Heart left ventricle (tissue), 13 donors: ENCODE results near the gene PCNX3.

Source experiments
- POLR2A ChIP-seq, 2 donors: fragments of 450-650 bp; IDR thresholded peaks; one replicate each; pipeline ENCODE4 v1.6.1; 2017; ENCODE audit warnings: antibody characterized with exemption in 2 of 2, mild to moderate bottlenecking in 2 of 2, moderate library complexity in 2 of 2
- TF ChIP-seq, protein P1 (sequence below), 12 donors: fragments of 200-600 bp; sonication (generic) in 4 of 12; IDR thresholded peaks; one replicate each; pipeline versions ENCODE4 v1.5.0 to v1.8.0; 2018 to 2022; ENCODE audit warnings: antibody characterized with exemption in 12 of 12, mild to moderate bottlenecking in 5 of 12
- donor health status: ischemic (EF 13 %, LVEDD 7.1; RV severe dilation, severe dysfunction).
- donor health status: DM: no; HTN: yes; CAD: no.
- donor health status: DM: no; HTN: no; CAD: no.
- donor health status: ischemic (EF 25% LVEDD 6.9; RV normal size, moderate dysfunction).
- donor health status: ischemic (EF 25% LVEDD 5.7; RV mildly dilated, moderate dysfunction).
- donor health status: ischemic (EF 35%, LVEDD 5.7; RV mildly dilated, moderate dysfunction).
- donor health status: nonischemic (EF 11% LVEDD 7.7; RV severe dilation, severe dysfunction).
- donor health status: DM: yes; HTN: yes; CAD: no.
- donor health status: PGD.
- donor health status: ischemic (EF 29% LVEDD 5.4; RV normal size, mild dysfunction).
- donor health status: nonischemic (EF 23%, LVEDD 6.1; RV moderate dilation, normal function).

DNA sequence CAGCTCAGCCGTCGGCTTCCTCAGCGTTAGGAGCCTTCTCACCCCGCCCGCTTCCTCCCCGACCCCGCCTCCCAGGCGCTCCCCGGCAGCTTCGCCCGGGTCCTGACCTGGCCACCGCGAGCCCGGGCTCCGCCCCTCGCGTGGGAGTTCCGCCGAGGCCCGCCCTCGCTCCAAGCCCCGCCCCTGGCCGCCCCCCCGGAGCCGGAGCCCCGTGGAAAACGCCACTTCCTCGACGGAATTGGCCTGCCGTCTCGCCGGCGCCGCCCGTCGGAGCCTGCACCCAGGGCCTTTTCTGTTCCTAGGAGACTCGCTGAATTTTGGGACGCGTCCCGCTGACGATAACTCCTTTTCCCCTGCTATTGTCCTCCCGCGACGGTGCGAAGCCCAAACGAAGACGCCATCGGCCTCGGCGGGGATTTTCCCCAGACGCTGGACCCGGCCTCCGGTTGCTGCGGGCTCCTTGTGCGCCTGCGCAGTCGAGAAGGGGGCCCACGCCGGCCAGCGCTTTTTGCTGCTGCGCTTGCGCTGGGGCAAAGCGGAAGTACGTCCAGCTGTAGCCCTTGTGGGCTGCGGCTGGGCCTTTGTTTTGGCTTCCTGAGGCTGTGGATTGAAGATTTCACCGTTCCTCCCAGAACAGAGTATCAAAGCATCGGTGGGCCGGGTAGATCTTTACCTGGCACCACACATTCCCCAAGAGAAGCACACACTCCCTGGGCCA is 37.1 kb downstream of the PCNX3 start:
- TF ChIP-seq, protein P1, sequence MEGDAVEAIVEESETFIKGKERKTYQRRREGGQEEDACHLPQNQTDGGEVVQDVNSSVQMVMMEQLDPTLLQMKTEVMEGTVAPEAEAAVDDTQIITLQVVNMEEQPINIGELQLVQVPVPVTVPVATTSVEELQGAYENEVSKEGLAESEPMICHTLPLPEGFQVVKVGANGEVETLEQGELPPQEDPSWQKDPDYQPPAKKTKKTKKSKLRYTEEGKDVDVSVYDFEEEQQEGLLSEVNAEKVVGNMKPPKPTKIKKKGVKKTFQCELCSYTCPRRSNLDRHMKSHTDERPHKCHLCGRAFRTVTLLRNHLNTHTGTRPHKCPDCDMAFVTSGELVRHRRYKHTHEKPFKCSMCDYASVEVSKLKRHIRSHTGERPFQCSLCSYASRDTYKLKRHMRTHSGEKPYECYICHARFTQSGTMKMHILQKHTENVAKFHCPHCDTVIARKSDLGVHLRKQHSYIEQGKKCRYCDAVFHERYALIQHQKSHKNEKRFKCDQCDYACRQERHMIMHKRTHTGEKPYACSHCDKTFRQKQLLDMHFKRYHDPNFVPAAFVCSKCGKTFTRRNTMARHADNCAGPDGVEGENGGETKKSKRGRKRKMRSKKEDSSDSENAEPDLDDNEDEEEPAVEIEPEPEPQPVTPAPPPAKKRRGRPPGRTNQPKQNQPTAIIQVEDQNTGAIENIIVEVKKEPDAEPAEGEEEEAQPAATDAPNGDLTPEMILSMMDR (IDR thresholded peaks at IDR 0.05) = peak in 2 of 12 donors; percentile 17 to 22
- TF ChIP-seq POLR2A (IDR thresholded peaks at IDR 0.05) = peak in 1 of 2 donors; percentile 72
